OCI-LY1 (cell line): ENCODE data around the gene PPP1R1C.

Source experiments
- EZH2 ChIP-seq: fragments of 200-600 bp; sonication (generic), shearing (Covaris generic); IDR thresholded peaks from 2 replicates; pipeline ENCODE4 v1.8.0; 2017; ENCODE audit warnings: borderline replicate concordance, mixed run types, mild to moderate bottlenecking, antibody characterized with exemption, low read length, moderate library complexity, mixed read lengths
- TF ChIP-seq, protein P1 (sequence below): fragments of 200-600 bp; sonication (generic), shearing (Covaris generic); IDR thresholded peaks from 2 replicates; pipeline ENCODE4 v1.5.1; 2017; ENCODE audit warnings: mild to moderate bottlenecking, antibody characterized with exemption, low read length, moderate library complexity, mixed read lengths

DNA sequence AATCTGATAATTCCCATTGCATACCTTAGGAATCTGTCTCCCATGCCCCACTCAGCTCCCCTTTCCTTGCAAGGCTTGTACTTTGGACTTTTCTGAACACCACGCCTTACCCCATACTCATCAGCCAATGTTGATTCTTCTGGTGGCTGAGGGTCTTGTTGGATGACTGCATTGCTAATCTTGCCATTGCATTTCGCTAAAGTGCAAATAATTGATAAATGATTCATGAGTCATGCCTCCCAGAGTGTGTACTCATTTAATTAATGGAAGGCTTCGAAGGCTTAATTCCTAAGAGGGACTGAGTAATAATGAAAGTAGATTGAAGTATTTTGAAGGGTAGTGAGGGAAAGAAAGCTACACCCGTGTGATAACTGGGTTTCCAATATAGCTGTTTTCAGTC lies 28.0 kb upstream of the PPP1R1C start:
- no peak for TF ChIP-seq EZH2
- TF ChIP-seq, protein P1, sequence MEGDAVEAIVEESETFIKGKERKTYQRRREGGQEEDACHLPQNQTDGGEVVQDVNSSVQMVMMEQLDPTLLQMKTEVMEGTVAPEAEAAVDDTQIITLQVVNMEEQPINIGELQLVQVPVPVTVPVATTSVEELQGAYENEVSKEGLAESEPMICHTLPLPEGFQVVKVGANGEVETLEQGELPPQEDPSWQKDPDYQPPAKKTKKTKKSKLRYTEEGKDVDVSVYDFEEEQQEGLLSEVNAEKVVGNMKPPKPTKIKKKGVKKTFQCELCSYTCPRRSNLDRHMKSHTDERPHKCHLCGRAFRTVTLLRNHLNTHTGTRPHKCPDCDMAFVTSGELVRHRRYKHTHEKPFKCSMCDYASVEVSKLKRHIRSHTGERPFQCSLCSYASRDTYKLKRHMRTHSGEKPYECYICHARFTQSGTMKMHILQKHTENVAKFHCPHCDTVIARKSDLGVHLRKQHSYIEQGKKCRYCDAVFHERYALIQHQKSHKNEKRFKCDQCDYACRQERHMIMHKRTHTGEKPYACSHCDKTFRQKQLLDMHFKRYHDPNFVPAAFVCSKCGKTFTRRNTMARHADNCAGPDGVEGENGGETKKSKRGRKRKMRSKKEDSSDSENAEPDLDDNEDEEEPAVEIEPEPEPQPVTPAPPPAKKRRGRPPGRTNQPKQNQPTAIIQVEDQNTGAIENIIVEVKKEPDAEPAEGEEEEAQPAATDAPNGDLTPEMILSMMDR: no peak
